Effector memory CD4-positive, alpha-beta T cell (primary cell): ENCODE measurements around the gene C2orf42.
"Not testable (repeated sequence)": the region's sequence is repeated elsewhere in the genome, so short reads cannot be mapped to it uniquely, and the experiment has no call there.

Source experiments
- DNase-seq, 3 donors: peaks; one replicate each; pipeline ENCODE4 v3.0.0-alpha.2; 2020
- H3K27ac ChIP-seq: 2 replicates; pipeline ENCODE4 v1.7.0; 2013; ENCODE audit warnings: mild to moderate bottlenecking, low read length, moderate library complexity; ENCODE audit not compliant: insufficient read depth, poor library complexity, severe bottlenecking
- H3K27me3 ChIP-seq: replicated peaks from 2 replicates; pipeline ENCODE4 v1.7.0; 2013; ENCODE audit warnings: mild to moderate bottlenecking, low read length; ENCODE audit not compliant: insufficient read depth, control insufficient read depth, poor library complexity, severe bottlenecking
- H3K36me3 ChIP-seq: 2 replicates; pipeline ENCODE4 v1.7.0; 2013; ENCODE audit warnings: mild to moderate bottlenecking, low read length, moderate library complexity; ENCODE audit not compliant: control insufficient read depth, insufficient read depth
- H3K4me1 ChIP-seq: 2 replicates; pipeline ENCODE4 v1.7.0; 2013; ENCODE audit warnings: low read length, mild to moderate bottlenecking; ENCODE audit not compliant: control insufficient read depth, insufficient read depth, poor library complexity, severe bottlenecking
- H3K4me3 ChIP-seq: 2 replicates; pipeline ENCODE4 v1.7.0; 2013; ENCODE audit warnings: low read length, low read depth, mild to moderate bottlenecking; ENCODE audit not compliant: insufficient read depth, poor library complexity, severe bottlenecking
- H3K9me3 ChIP-seq: 2 replicates; pipeline ENCODE4 v1.7.0; 2013; ENCODE audit warnings: mild to moderate bottlenecking, low read length, moderate library complexity; ENCODE audit not compliant: control insufficient read depth

The C2orf42 gene

GRCh38 chr2:70104231-70105111 is 86.3 kb downstream of the C2orf42 start:
- H3K4me3 ChIP-seq, result peak overlapping the region; percentile 13
- H3K36me3 ChIP-seq, result no peaks in the 10 kb centered on the region
- no peaks in the 10 kb centered on the region for H3K9me3 ChIP-seq
- H3K27me3 ChIP-seq, result no peaks in the 10 kb centered on the region
- DNase-seq, result no peak
- H3K27ac ChIP-seq, result peak overlapping the region; percentile 51
- peaks cover 33% of the 10 kb centered on the region for H3K4me1 ChIP-seq

- Histone ChIP-seq H3K9me3 (no peaks in the 10 kb centered on the region), H3K27ac (peak overlapping the region; percentile 51), H3K4me1 (peaks cover 25% of the 10 kb centered on the region), H3K36me3 (no peaks in the 10 kb centered on the region), H3K27me3 (no peaks in the 10 kb centered on the region), H3K4me3 (peak overlapping the region; percentile 13)
- peak in 1 of 3 donors; percentile 10 for DNase-seq
Measured at GRCh38 chr2:70103531-70104061, 87.2 kb downstream of the C2orf42 start.

GRCh38 chr2:70102323-70102905 is 88.4 kb downstream of the C2orf42 start:
- H3K27me3 ChIP-seq, H3K4me3 ChIP-seq, H3K36me3 ChIP-seq, DNase-seq, H3K9me3 ChIP-seq, H3K27ac ChIP-seq: not testable (repeated sequence)
- peaks cover 16% of the 10 kb centered on the region for H3K4me1 ChIP-seq

GRCh38 chr2:70101686-70102085 is 89.1 kb downstream of the C2orf42 start:
- not testable (repeated sequence) for H3K4me3 ChIP-seq, H3K9me3 ChIP-seq, DNase-seq, H3K36me3 ChIP-seq, H3K27me3 ChIP-seq, H3K27ac ChIP-seq
- peaks cover 16% of the 10 kb centered on the region for H3K4me1 ChIP-seq

- no peak overlapping the region for H3K27ac ChIP-seq
- H3K4me3 ChIP-seq, result no peak overlapping the region
- H3K36me3 ChIP-seq, result no peaks in the 10 kb centered on the region
- no peaks in the 10 kb centered on the region for H3K27me3 ChIP-seq
- no peak for DNase-seq
- H3K4me1 ChIP-seq, result peaks cover 16% of the 10 kb centered on the region
- no peaks in the 10 kb centered on the region for H3K9me3 ChIP-seq
Measured at GRCh38 chr2:70101174-70101573, 89.6 kb downstream of the C2orf42 start.
